Stimulated activated CD4-positive, alpha-beta T cell treated with anti-CD3 and anti-CD28 coated beads, Interleukin-4, amount 100 ng/mL, for 48 hours (primary cell): ENCODE results near the gene MME.

Experiments
- DNase-seq, 2 donors: peaks; one replicate each; pipeline ENCODE4 v3.0.0-alpha.2; 2020; ENCODE audit warnings: low read depth in 2 of 2

MME gene

DNA sequence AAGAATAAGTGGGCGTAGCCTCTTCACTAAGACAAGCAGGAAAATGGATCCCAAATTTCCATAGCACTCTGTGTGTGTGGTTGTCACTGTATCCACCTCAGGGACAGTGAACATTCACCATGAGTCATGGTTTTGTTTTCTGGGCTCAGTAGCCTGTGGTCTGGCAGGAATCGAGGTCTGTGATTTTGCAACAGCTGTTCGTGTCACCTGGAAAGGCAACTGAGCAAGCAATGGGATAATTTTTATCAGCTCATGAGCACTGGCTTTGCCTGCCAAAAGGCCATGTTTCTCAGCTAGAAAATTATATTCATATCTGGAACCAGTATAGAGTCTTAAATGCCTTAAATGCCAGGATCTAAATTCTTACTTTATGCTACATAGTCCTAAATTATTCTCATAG lies 152.5 kb downstream of the MME start:
- no peak for DNase-seq

DNA sequence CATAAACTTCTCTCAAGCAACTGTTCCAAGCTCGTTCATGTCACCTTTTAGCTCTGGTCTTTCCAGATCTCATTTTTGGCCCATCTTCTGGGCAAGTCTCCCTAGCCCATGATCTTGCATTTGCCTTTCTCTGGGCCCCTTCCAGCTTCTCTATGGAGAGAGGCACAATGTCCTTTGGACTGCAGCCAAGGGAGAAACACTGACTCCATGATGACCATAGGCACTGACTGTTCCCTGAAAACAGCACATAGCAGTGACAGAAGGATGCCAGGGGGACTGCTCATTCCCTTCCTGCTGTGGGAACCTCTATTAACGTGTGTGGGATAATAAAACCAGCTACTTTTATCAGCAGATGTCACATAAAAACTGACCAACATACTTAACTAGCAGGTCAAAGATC lies 153.1 kb downstream of the MME start:
- DNase-seq = no peak
